Dermis microvascular lymphatic vessel endothelial cell (primary cell): ENCODE measurements around the gene NPHS1. TPM values are rescaled to one million over a fixed set of nuclear protein-coding genes. Genes with fewer than 3 reads are reported as not detected.
"Not testable (repeated sequence)": the region's sequence is repeated elsewhere in the genome, so short reads cannot be mapped to it uniquely, and the experiment has no call there.

ENCODE experiments used
- DNase-seq, 2 donors: peaks; one replicate each; pipeline versions ENCODE4 v3.0.0 to v3.0.0-alpha.2; 2010; ENCODE audit warnings: low read depth in 2 of 2
- total RNA-seq: library from RNA; depleted of rRNA; stranded (reverse); fragments of >200 nt; gene quantifications from 2 replicates; pipeline ENCODE4 v1.2.1, GENCODE V29; 2014

Gene NPHS1, protein sequence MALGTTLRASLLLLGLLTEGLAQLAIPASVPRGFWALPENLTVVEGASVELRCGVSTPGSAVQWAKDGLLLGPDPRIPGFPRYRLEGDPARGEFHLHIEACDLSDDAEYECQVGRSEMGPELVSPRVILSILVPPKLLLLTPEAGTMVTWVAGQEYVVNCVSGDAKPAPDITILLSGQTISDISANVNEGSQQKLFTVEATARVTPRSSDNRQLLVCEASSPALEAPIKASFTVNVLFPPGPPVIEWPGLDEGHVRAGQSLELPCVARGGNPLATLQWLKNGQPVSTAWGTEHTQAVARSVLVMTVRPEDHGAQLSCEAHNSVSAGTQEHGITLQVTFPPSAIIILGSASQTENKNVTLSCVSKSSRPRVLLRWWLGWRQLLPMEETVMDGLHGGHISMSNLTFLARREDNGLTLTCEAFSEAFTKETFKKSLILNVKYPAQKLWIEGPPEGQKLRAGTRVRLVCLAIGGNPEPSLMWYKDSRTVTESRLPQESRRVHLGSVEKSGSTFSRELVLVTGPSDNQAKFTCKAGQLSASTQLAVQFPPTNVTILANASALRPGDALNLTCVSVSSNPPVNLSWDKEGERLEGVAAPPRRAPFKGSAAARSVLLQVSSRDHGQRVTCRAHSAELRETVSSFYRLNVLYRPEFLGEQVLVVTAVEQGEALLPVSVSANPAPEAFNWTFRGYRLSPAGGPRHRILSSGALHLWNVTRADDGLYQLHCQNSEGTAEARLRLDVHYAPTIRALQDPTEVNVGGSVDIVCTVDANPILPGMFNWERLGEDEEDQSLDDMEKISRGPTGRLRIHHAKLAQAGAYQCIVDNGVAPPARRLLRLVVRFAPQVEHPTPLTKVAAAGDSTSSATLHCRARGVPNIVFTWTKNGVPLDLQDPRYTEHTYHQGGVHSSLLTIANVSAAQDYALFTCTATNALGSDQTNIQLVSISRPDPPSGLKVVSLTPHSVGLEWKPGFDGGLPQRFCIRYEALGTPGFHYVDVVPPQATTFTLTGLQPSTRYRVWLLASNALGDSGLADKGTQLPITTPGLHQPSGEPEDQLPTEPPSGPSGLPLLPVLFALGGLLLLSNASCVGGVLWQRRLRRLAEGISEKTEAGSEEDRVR (N-terminal part only)
- not detected in 2 replicates for total RNA-seq

DNA sequence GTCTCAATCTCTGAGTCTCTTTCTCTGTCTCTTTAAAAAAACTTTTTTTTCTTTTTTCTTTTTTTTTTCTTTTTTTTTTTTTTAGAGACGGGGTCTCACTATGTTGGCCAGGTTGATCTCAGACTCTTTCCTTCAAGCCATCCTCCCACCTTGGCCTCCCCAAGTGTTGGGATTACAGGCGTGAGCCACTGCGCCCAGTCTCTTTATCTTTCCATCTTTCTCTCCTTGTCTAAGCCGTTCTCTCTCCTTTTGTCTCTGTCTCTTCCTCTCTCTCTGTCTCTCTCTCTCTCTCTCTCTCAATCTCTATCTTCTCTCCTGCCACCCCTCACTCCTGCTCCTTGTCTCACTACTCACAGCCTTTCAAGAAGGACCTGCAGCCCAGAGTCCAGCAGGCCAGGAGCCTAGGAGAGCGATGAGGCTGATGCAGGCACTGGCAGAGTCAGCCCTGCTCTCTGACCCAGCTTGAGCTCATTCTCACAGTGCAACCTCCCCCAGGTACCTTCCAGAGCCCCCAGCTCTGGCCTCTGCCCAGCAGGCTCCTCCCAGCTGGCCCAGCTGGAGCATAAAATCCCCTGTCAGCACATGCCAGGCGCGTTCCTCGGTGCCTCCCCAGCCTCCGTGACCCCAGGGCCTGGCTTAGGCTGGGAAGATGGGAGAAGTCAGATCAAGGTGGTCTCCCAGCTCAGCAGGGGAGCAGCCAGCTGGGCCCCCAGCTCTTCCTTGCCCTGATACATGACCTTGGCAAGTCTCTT lies at the start of gene NPHS1:
Gene NPHS1, minus strand, starts transcription at position 476 of the 752 bp plus-strand sequence. CDS start 667 bp downstream, outside the sequence.
- no peak for DNase-seq

GRCh38 chr19:35901055-35901644 lies 48.8 kb upstream of the NPHS1 start:
- no peak for DNase-seq

- peak; percentile 74 to 86 for DNase-seq
Measured at GRCh38 chr19:35899547-35900214, 47.4 kb upstream of the NPHS1 start.

DNA sequence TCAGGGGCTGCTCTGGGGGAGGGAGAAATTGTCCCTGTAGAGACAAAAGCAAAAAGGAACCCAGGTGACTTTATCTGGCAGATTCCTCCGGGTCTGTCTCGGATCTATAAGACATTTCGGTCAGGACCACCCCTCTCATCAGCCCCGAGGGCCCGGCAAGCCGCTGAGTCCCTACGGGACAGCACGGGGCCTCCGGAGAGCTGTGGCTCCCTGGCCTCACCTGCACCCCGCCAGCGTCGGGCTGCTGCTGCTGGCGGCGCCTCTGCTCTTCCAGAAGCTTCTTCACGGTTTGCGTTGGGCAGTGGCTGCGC lies 46.1 kb upstream of the NPHS1 start:
- no peak for DNase-seq

- DNase-seq = no peak
Measured at GRCh38 chr19:35897706-35898451, 45.6 kb upstream of the NPHS1 start.

- DNase-seq = no peak
Measured at GRCh38 chr19:35896643-35897040, 44.3 kb upstream of the NPHS1 start.

DNA sequence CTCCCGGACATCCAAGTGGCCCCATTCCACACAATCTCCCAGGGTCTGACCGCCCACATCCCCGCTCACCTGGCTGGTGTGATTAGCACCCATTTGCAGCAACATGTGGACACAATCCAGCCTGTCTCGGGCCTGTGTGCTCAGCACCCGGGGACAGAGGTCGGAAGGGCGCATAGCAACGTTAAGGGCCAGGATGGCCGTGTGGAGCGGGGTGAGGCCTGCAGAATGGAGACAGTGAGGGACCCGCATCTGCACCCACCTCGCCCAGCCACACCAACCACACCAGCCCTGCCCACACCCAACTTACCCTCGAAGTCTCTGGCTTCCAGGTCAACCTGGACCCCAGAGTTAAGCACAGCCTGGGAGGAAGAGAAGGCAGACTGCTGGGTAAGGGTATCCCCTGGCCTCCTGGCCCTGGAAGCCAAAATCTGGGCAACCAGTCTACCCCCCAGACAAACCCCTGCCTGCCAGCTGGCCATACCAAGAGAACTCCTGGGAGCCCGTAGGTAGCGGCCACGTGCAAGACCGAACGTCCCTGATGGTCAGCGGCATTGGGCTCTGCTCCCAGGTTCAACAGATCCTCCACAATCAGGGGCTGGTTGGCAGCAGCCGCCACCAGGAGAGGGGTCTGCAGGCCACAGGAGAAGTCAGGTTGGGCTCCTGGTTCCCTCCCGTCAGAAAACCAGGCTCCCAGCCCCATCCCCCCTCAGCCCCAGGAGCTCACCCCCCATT lies 43.8 kb upstream of the NPHS1 start:
- no peak for DNase-seq

DNA sequence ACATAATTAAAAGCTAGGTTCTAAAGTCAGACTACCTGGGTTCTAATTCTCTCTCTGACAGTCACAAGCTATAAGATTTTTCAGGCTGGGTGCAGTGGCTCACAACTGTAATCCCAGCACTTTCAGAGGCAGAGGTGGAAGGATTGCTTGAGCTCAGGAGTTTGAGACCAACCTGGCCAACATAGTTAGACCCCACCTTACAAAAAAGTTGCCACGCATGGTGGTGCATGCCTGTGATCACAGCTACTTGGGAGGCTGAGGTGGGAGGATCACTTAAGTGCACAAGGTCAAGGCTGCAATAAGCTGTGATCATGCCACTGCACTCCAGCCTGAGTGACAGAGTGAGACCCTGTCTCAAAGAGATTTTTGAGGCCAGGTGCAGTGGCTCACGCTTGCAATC lies 42.0 kb upstream of the NPHS1 start:
- no peak for DNase-seq

- not testable (repeated sequence) for DNase-seq
Measured at GRCh38 chr19:35891819-35892218, 39.5 kb upstream of the NPHS1 start.

DNA sequence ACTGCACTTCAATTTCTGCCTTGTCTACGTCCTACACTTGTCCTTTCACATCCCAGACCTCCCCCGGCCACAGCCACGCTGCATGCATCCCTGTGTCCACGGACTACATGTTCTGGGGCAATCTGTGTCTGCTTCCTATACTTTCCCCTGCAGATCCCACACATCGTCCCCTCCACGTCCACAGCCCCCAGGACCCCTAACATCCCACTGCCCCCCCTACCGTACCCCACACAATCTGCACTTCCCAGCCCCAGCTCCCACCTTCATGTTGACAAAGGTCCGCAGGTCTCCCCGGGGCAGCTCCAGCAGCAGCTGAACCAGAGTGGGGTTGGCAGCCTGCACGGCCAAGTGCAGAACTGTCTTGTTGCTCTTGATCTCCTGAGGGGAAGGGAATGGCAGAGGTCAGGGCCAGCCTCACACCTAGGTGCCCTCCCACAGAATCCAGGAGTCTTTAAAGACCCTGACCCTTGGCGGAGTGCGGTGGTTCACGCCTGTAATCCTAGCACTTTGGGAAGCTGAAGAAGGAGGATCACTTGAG lies 37.9 kb upstream of the NPHS1 start:
- no peak for DNase-seq

DNA sequence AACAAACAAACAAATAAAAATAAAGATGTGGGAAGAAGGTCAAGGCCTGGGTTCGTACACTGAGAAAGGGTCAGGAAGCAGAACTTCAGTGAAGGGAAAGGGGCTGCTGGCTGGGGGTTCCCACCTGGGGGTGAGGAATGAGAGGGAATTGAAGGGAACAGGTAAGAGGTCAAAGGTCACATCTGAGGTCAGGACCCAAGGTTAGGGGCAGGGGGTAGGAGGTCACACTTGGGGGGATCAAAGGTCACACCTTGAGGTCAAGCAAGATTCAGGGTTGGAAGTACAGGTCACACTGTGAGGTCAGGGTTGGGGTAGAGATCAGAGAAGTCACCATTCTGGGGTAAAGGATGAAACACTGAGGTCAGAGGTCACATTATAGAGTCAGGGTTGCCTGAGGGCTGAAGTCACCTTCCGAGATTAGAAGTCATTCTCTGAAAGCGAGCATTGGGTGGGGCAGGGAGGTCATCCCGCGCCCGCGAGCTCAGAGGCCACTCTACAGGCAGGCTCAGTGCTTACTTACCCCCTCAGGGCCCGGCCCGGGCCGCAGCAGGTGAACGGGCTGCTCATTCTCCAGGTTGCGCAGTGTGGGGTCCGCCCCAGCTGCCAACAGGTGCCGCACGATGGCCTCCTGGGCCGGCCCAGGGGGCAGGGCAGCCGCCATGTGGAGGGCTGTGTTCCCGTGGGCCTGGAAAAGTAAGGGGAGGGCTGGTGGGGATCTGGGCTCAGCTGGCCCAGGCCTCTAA lies 37.2 kb upstream of the NPHS1 start:
- DNase-seq = no peak

GRCh38 chr19:35888398-35888797 lies 36.1 kb upstream of the NPHS1 start:
- DNase-seq = no peak

GRCh38 chr19:35887197-35887596 lies 34.9 kb upstream of the NPHS1 start:
- DNase-seq = no peak

GRCh38 chr19:35885904-35886303 lies 33.6 kb upstream of the NPHS1 start:
- DNase-seq = no peak

- DNase-seq = no peak
Measured at GRCh38 chr19:35885225-35885738, 33.0 kb upstream of the NPHS1 start.

DNA sequence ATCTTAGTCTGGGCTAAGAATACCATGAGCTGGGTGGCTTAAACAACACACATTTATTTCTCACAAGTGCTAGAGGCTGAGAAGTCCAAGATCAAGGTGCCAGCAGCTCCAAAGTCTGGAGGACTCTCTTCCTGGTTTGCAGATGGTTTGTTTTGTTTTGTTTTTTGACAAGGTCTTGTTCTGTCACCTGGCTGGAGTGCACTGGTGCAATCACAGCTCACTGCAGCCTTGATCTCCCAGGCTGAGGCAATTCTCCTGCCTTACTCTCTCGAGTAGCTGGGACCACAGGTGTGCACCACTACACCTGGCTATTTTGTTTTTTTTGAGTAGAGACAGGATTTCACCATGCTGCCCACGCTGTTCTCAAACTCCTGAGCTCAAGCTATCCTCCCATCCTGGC lies 31.6 kb upstream of the NPHS1 start:
- DNase-seq = no peak

DNA sequence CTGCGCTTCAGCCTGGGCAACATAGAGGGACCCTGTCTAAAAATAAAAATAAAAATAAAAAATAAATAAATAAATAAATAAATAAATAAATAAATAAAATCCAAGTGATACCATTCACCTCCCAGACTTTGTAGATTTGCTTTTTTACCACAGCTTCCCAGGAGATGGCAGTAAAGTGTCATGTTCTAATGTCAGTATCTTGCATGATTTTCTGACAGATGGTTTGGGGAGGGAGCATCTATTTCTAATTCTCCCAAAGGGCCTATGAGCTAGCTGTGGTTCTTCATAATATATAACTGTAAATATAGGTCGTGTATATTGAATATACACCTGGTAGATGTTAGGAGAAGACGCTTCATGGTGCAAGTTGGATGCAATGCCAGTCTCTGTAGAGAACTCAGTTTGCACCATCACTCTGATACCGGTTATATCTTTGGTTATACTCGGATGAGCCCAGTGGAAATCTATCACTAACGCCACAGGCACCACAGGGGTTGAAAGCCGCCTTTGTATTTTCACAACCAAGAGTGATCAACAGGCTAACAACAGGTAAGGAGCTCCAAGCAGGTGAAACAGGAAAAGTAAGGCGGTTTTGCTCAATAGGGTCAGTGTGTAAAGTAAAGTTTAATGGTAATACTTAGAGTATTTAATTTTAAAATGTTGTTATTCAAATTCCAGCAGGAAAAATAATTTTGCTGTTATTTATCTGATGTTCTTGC lies 30.0 kb upstream of the NPHS1 start:
- DNase-seq = peak; percentile 79
